ENCODE data around the gene CA7.

Gene CA7

GRCh38 chr16:66898933-66899309 is 54.7 kb downstream of the CA7 start:
- DNase-seq (ENCODE audit: low read depth), result no peak

- DNase-seq (ENCODE audit: low read depth), result peak; percentile 32
These were observed 55.2 kb downstream of the CA7 start for GRCh38 chr16:66899310-66899944.

- DNase-seq (ENCODE audit: low read depth), result peak; percentile 79
These were observed 55.9 kb downstream of the CA7 start for GRCh38 chr16:66899945-66900710.

GRCh38 chr16:66900721-66901441 is 56.7 kb downstream of the CA7 start:
- no peak for DNase-seq (ENCODE audit: low read depth)

GRCh38 chr16:66901626-66902025 is 57.4 kb downstream of the CA7 start:
- no peak for DNase-seq (ENCODE audit: low read depth)

GRCh38 chr16:66902648-66903543 is 58.7 kb downstream of the CA7 start:
- no peak for DNase-seq (ENCODE audit: low read depth)
